Right lobe of liver (tissue), 5 donors: ENCODE results near the gene UFC1. TPM values are rescaled to one million over a fixed set of nuclear protein-coding genes. Genes with fewer than 3 reads are reported as not detected.

Source experiments
- small RNA-seq, 2 experiments: library from RNA; depleted of rRNA; stranded (forward); fragments of <200 nt; gene quantifications; one replicate each; pipeline ENCODE3, GENCODE V24; 2016
- total RNA-seq, 6 experiments: library from RNA; depleted of rRNA in 2 of 6; stranded (reverse); fragments of >200 nt in 2 of 6; fragmentation: NEBNext Ultra II Directional in 3 of 6; extraction: Animal tissue kit (Norgen Biotek cat#: 25700) in 3 of 6; gene quantifications; one replicate each; pipeline versions ENCODE4 v1.1.0 to v1.2.4, GENCODE V29; 2016 to 2023
- donor health status: DM: no; HTN: no; CAD: no.
- donor health status: DM: no; HTN: no; CAD: no.
- donor health status: DM: no; HTN: yes; CAD: no.
- donor health status: DM: no; HTN: yes; CAD: no.

The UFC1 gene
- total RNA-seq, 6 experiments from 2014 or later, result 24.6 to 37.7 (median 35.3) TPM

Small RNA genes lying within 50 kb of the gene (small RNA-seq; reads per million reads assigned to genes)
- 0 reads per million in 2 experiments for gene RF01225

Other genes with a start within 250 kb of the UFC1 start
- under 1 TPM in 3 of 6 experiments, not detected in 3; 0.29 to 0.33 (median 0.32) TPM for gene ITLN2, start 199.2 kb upstream of the UFC1 start, total RNA-seq
- 100 to 1,000 TPM in 1 of 6 experiments, 10 to 100 TPM in 5; 48.3 to 119 (median 65.3) TPM for gene F11R, start 132.8 kb upstream of the UFC1 start, total RNA-seq
- gene TSTD1, start 115.0 kb upstream of the UFC1 start, total RNA-seq, result 10 to 100 TPM; 16.3 to 60.8 (median 28.3) TPM
- gene USF1, start 108.0 kb upstream of the UFC1 start, total RNA-seq, result 10 to 100 TPM; 25.5 to 34.3 (median 28.1) TPM
- gene ARHGAP30, start 84.1 kb upstream of the UFC1 start, total RNA-seq, result 1 to 10 TPM; 2.8 to 7.4 (median 3.6) TPM
- not detected for gene NECTIN4, start 64.4 kb upstream of the UFC1 start, total RNA-seq
- 1 to 10 TPM; 1.4 to 6.8 (median 2.9) TPM for gene KLHDC9, start 55.6 kb upstream of the UFC1 start, total RNA-seq
- gene PFDN2, start 35.9 kb upstream of the UFC1 start, total RNA-seq, result 10 to 100 TPM; 16.6 to 37.5 (median 25.8) TPM
- gene NIT1, start 35.9 kb upstream of the UFC1 start, total RNA-seq, result 10 to 100 TPM; 36.9 to 67.8 (median 45.8) TPM
- gene DEDD, start 21.3 kb upstream of the UFC1 start, total RNA-seq, result 10 to 100 TPM; 13.8 to 22.0 (median 16.6) TPM
- 10 to 100 TPM in 1 of 6 experiments, 1 to 10 TPM in 5; 6.9 to 11.1 (median 8.8) TPM for gene USP21, start 5.5 kb downstream of the UFC1 start, total RNA-seq
- 10 to 100 TPM in 1 of 6 experiments, 1 to 10 TPM in 5; 7.6 to 14.3 (median 9.5) TPM for gene PPOX, start 12.4 kb downstream of the UFC1 start, total RNA-seq
- gene B4GALT3, start 23.5 kb downstream of the UFC1 start, total RNA-seq, result 10 to 100 TPM; 10.9 to 21.1 (median 13.1) TPM
- gene ADAMTS4, start 45.1 kb downstream of the UFC1 start, total RNA-seq, result 10 to 100 TPM in 1 of 6 experiments, 1 to 10 TPM in 3, under 1 TPM in 2; 0.29 to 11.0 (median 2.1) TPM
- gene NDUFS2, start 48.4 kb downstream of the UFC1 start, total RNA-seq, result 100 to 1,000 TPM in 5 of 6 experiments, 10 to 100 TPM in 1; 91.1 to 157 (median 107) TPM
- gene FCER1G, start 61.3 kb downstream of the UFC1 start, total RNA-seq, result 10 to 100 TPM; 11.5 to 54.0 (median 19.0) TPM
- over 10,000 TPM in 2 of 6 experiments, 1,000 to 10,000 TPM in 4; 3,802 to 16,527 (median 7,524) TPM for gene APOA2, start 69.7 kb downstream of the UFC1 start, total RNA-seq
- 10 to 100 TPM in 3 of 6 experiments, 1 to 10 TPM in 3; 4.3 to 18.5 (median 8.1) TPM for gene TOMM40L, start 72.1 kb downstream of the UFC1 start, total RNA-seq
- gene NR1I3, start 84.2 kb downstream of the UFC1 start, total RNA-seq, result 100 to 1,000 TPM in 3 of 6 experiments, 10 to 100 TPM in 3; 24.1 to 169 (median 85.7) TPM
- 1 to 10 TPM; 1.3 to 6.0 (median 2.9) TPM for gene PCP4L1, start 104.8 kb downstream of the UFC1 start, total RNA-seq
- gene MPZ, start 156.0 kb downstream of the UFC1 start, total RNA-seq, result 10 to 100 TPM in 1 of 6 experiments, 1 to 10 TPM in 5; 2.1 to 14.3 (median 6.5) TPM
- gene SDHC, start 160.4 kb downstream of the UFC1 start, total RNA-seq, result 100 to 1,000 TPM; 167 to 282 (median 235) TPM
- gene CFAP126, start 213.9 kb downstream of the UFC1 start, total RNA-seq, result not detected